T-cell (primary cell): ENCODE measurements around the gene ULK4. TPM values are rescaled to one million over a fixed set of nuclear protein-coding genes. Genes with fewer than 3 reads are reported as not detected.

Experiments used
- ATAC-seq, 4 experiments: fragments of 200-7000 bp in 3 of 4; fragments of 150-1000 bp in 1 of 4; cut with Tn5 transposase; replicated peaks in 1 of 4; 1 replicate in 3 of 4; 2 replicates in 1 of 4; pipeline ENCODE4 v1.10.0; 2021; ENCODE audit warnings: moderate library complexity in 3 of 4, mild to moderate bottlenecking in 2 of 4, moderate number of reproducible peaks in 1 of 4
- CTCF ChIA-PET, 2 donors: fragments of 300-600 bp; sonication (Branson Sonifier 250); formaldehyde crosslinking; loops; one replicate each; lab custom pipeline; 2022; ENCODE audit warnings: antibody characterized with exemption in 2 of 2; lab: Charles Lee
- POLR2A ChIA-PET, 2 donors: fragments of 300-600 bp; sonication (Branson Sonifier 250); formaldehyde crosslinking; loops; one replicate each; lab custom pipeline; 2022; ENCODE audit warnings: antibody characterized with exemption in 2 of 2; lab: Charles Lee
- DNase-seq, 35 experiments: peaks; one replicate each; pipeline versions ENCODE4 v3.0.0 to v3.0.0-alpha.2; 2013 to 2023
- H3K27ac ChIP-seq: one replicate; pipeline ENCODE4 v1.5.1; 2013; ENCODE audit warnings: low read length
- H3K27me3 ChIP-seq, 2 experiments: replicated peaks in 1 of 2; 1 replicate in 1 of 2; 2 replicates in 1 of 2; pipeline versions ENCODE4 v1.6.1 to v1.7.0; 2013; ENCODE audit warnings: low read length in 1 of 2, mixed read lengths in 1 of 2; ENCODE audit not compliant: control insufficient read depth in 2 of 2, insufficient read depth in 2 of 2; ENCODE audit errors: extremely low read depth in 1 of 2
- H3K36me3 ChIP-seq, 2 donors: 1 replicate in 1 of 2; 2 replicates in 1 of 2; pipeline versions ENCODE4 v1.6.1 to v1.7.0; 2013; ENCODE audit warnings: low read length in 1 of 2; ENCODE audit not compliant: control insufficient read depth in 2 of 2, insufficient read depth in 1 of 2; ENCODE audit errors: extremely low read depth in 1 of 2
- H3K4me1 ChIP-seq, 2 experiments: 1 replicate in 1 of 2; 2 replicates in 1 of 2; pipeline versions ENCODE4 v1.6.1 to v1.7.0; 2013; ENCODE audit warnings: low read length in 2 of 2, mixed read lengths in 1 of 2; ENCODE audit not compliant: insufficient read depth in 2 of 2, control insufficient read depth in 1 of 2; ENCODE audit errors: extremely low read depth in 1 of 2
- H3K4me3 ChIP-seq, 2 donors: 1 replicate in 1 of 2; 2 replicates in 1 of 2; pipeline versions ENCODE4 v1.5.1 to v1.7.0; 2013; ENCODE audit warnings: mild to moderate bottlenecking in 2 of 2, low read length in 1 of 2, moderate library complexity in 1 of 2; ENCODE audit not compliant: control insufficient read depth in 1 of 2; ENCODE audit errors: extremely low read depth in 1 of 2
- H3K9me3 ChIP-seq: 2 replicates; pipeline ENCODE4 v1.7.0; 2013
- H3K27ac Mint-ChIP-seq, 2 donors: one replicate each; pipeline ENCODE4 v1.8.0; 2020 to 2021; ENCODE audit warnings: mild to moderate bottlenecking in 2 of 2, mixed read lengths in 2 of 2
- H3K27me3 Mint-ChIP-seq, 2 donors: one replicate each; pipeline ENCODE4 v1.8.0; 2021 to 2022; ENCODE audit warnings: mixed read lengths in 2 of 2
- H3K36me3 Mint-ChIP-seq: one replicate; pipeline ENCODE4 v1.8.0; 2021; ENCODE audit warnings: mixed read lengths
- H3K4me1 Mint-ChIP-seq, 3 donors: one replicate each; pipeline ENCODE4 v1.8.0; 2020 to 2022; ENCODE audit warnings: mixed read lengths in 3 of 3, mild to moderate bottlenecking in 1 of 3
- H3K4me3 Mint-ChIP-seq, 3 donors: one replicate each; pipeline ENCODE4 v1.8.0; 2020 to 2022; ENCODE audit warnings: mild to moderate bottlenecking in 3 of 3, mixed read lengths in 3 of 3, moderate library complexity in 3 of 3
- H3K9me3 Mint-ChIP-seq, 3 donors: one replicate each; pipeline ENCODE4 v1.8.0; 2020 to 2022; ENCODE audit warnings: mixed read lengths in 3 of 3
- WGBS: methylation state at CpG from one replicate; pipeline ENCODE4 v1.1.5; 2013; ENCODE audit warnings: missing lambda C conversion rate; ENCODE audit not compliant: insufficient coverage; 5-methylcytosine and 5-hydroxymethylcytosine counted together
- total RNA-seq, 35 experiments: library from RNA in 6 of 35; stranded (reverse) in 6 of 35; fragments of 120-200 nt in 1 of 35; gene quantifications; one replicate each; pipeline versions ENCODE4 v1.2.1 to v1.2.4 and lab custom pipeline; 2013 to 2026

Gene ULK4
- total RNA-seq, 5 donors from 2014 or later (not counting 1 experiment from before 2014, with no cell fraction given), result 17.5 to 28.2 (median 19.7) TPM

DNA sequence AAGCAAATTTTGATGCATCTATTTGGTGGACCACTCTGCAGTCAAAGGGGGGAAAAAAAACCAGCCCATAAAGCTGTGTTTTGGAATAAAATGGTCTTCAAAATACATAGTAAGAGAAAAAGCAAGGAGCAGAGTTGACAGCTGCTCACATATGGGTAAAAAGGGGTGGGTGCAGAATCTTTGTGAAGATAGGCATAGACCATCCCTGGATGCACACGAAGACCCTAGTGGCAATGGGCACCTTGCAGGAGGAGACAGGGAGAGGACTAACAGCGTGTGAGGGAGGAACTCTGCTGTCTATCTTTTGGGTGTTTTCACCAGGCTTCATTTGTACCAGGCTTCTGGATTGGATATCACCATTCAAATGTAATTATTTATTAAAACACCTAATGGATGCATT is 718.7 kb downstream of the ULK4 start:
- no peak for DNase-seq
- 100% methylated on average over 1 of the region's 2 CpGs for WGBS

DNA sequence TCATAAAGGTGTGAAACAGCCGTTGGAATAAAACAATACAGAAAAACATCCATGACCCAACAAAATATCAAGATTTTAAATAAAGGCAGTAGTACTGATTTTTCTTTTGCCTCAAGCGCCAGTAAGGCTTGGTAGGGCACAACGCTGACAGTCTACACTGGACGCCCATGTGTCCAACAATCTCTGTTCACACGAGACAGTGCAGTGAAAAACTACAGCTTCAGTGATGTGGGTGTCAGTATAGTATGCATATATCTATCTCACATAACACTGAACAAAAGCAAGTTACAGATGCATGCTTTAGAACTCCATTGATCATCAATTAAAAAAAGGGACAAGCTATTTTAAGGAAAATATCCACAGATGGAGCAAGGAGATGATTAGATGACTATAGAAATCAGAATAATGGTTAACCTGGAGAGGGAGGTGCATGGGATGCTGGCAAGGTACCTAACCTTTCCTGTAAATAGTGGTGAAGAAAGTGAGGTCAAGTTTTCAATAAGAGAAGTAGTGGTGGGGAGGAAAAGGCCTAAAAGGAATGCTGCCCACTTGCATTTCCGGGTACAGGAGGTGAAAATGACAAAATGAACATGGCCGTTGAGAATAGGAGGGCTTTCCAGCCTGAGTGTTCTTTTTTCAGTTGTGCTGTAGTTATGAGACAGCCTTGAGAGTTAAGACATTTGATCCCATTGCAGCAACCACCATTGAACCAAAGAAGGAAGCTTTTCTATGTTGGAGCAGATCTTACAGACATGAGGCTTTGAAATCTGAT is 719.9 kb downstream of the ULK4 start:
- H3K9me3 ChIP-seq, result no peaks in the 10 kb centered on the region
- CTCF ChIA-PET, result no interaction called here
- no peaks in the 10 kb centered on the region for H3K9me3 Mint-ChIP-seq
- DNase-seq (no peak), ATAC-seq (no peak)
- H3K4me3 ChIP-seq, result no peak overlapping the region
- H3K4me1 ChIP-seq, result no peaks in the 10 kb centered on the region
- no peak overlapping the region for H3K4me3 Mint-ChIP-seq
- WGBS, result 100% methylated on average over 1 of the region's 7 CpGs
- peaks cover 38% of the 10 kb centered on the region for H3K36me3 Mint-ChIP-seq
- no peak overlapping the region for H3K27ac ChIP-seq
- POLR2A ChIA-PET, result no interaction called here
- H3K36me3 ChIP-seq, result peaks cover 2 to 31% of the 10 kb centered on the region in 2 donors
- H3K27me3 Mint-ChIP-seq, result no peaks in the 10 kb centered on the region
- peak overlapping the region; percentile 12 to 51 for H3K27ac Mint-ChIP-seq
- H3K4me1 Mint-ChIP-seq, result peaks cover 0 to 5% (median 2%) of the 10 kb centered on the region in 3 donors
- no peaks in the 10 kb centered on the region for H3K27me3 ChIP-seq

More for the DNA sequence above, 718.7 kb downstream of the ULK4 start:
- POLR2A ChIA-PET, result no interaction called here
- ATAC-seq, result peak in 1 of 4 experiments; percentile 17
- Histone ChIP-seq H3K4me3 (no peak overlapping the region), H3K4me1 (no peaks in the 10 kb centered on the region), H3K27ac (no peak overlapping the region), H3K36me3 (peaks cover 2 to 19% of the 10 kb centered on the region in 2 donors), H3K27me3 (no peaks in the 10 kb centered on the region), H3K9me3 (no peaks in the 10 kb centered on the region)
- Mint-ChIP-seq H3K27ac (peak overlapping the region; percentile 36 to 37), H3K4me1 (peaks cover 0 to 5% (median 0%) of the 10 kb centered on the region in 3 donors), H3K4me3 (no peak overlapping the region), H3K27me3 (no peaks in the 10 kb centered on the region), H3K36me3 (peaks cover 27% of the 10 kb centered on the region), H3K9me3 (no peaks in the 10 kb centered on the region)
- CTCF ChIA-PET, result no interaction called here

DNA sequence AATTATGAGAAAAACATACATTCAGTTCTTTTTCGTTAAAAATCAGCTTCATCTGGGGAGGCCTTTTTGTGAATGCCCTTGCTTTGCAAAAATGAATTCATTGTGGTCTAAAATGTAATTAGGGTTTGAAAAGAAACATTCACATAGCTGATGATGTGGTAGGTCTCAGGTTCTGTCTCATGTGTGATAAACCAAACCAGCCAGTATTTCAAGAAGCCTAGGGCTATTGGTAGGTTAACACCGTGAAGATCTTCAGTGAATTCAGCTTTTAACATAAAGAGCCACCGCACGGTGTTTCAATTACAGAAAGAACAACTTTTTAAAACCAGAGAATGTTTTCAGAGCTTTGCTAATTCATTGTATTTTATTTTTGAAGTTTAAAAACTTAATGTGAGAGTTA is 720.7 kb downstream of the ULK4 start:
- H3K27me3 ChIP-seq, result no peaks in the 10 kb centered on the region
- DNase-seq (no peak), ATAC-seq (no peak)
- CTCF ChIA-PET, result no interaction called here
- H3K4me1 Mint-ChIP-seq, result peaks cover 0 to 5% (median 2%) of the 10 kb centered on the region in 3 donors
- H3K9me3 Mint-ChIP-seq, result no peaks in the 10 kb centered on the region
- no peak overlapping the region for H3K4me3 ChIP-seq
- peaks cover 2 to 38% of the 10 kb centered on the region in 2 donors for H3K36me3 ChIP-seq
- no peaks in the 10 kb centered on the region for H3K9me3 ChIP-seq
- H3K4me3 Mint-ChIP-seq, result no peak overlapping the region
- H3K27me3 Mint-ChIP-seq, result no peaks in the 10 kb centered on the region
- H3K27ac Mint-ChIP-seq, result peak overlapping the region in 1 of 2 donors; percentile 66
- H3K4me1 ChIP-seq, result no peaks in the 10 kb centered on the region
- peaks cover 43% of the 10 kb centered on the region for H3K36me3 Mint-ChIP-seq
- 100% methylated on average over 1 of the region's 4 CpGs for WGBS
- POLR2A ChIA-PET, result interaction anchor here in 1 of 2 donors (0.6 kb wide), 1 partner anchor 1894 kb away, joined by 4 read pairs; no protein-coding TSS in a partner anchor
- no peak overlapping the region for H3K27ac ChIP-seq

DNA sequence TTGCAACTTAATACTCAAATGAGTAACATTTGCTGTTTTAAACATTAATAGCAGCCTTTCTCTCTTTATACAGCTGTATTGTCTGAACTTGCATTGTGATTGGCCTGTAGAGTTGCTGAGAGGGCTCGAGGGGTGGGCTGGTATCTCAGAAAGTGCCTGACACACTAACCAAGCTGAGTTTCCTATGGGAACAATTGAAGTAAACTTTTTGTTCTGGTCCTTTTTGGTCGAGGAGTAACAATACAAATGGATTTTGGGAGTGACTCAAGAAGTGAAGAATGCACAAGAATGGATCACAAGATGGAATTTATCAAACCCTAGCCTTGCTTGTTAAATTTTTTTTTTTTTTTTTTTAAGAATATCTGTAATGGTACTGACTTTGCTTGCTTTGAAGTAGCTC is 722.3 kb downstream of the ULK4 start:
- Mint-ChIP-seq H3K27me3 (no peaks in the 10 kb centered on the region), H3K36me3 (peaks cover 54% of the 10 kb centered on the region), H3K4me1 (peaks cover 0 to 5% (median 2%) of the 10 kb centered on the region in 3 donors), H3K9me3 (no peaks in the 10 kb centered on the region), H3K27ac (no peak overlapping the region), H3K4me3 (no peak overlapping the region)
- no peaks in the 10 kb centered on the region for H3K9me3 ChIP-seq
- no peaks in the 10 kb centered on the region for H3K27me3 ChIP-seq
- H3K4me1 ChIP-seq, result no peaks in the 10 kb centered on the region
- 100% methylated on average over 1 of the region's 2 CpGs for WGBS
- DNase-seq, result no peak
- no peak for ATAC-seq
- H3K36me3 ChIP-seq, result peaks cover 2 to 53% of the 10 kb centered on the region in 2 donors
- POLR2A ChIA-PET, result interaction anchor here in 1 of 2 donors (0.6 kb wide), 2 partner anchors 41 to 779 kb away, joined by 3 to 6 read pairs; no protein-coding TSS in a partner anchor
- H3K27ac ChIP-seq, result no peak overlapping the region
- no peak overlapping the region for H3K4me3 ChIP-seq
- CTCF ChIA-PET, result interaction anchor here in 1 of 2 donors (0.6 to 0.7 kb wide), 2 partner anchors 24 to 180 kb away, joined by 3 to 4 read pairs; no protein-coding TSS in a partner anchor

DNA sequence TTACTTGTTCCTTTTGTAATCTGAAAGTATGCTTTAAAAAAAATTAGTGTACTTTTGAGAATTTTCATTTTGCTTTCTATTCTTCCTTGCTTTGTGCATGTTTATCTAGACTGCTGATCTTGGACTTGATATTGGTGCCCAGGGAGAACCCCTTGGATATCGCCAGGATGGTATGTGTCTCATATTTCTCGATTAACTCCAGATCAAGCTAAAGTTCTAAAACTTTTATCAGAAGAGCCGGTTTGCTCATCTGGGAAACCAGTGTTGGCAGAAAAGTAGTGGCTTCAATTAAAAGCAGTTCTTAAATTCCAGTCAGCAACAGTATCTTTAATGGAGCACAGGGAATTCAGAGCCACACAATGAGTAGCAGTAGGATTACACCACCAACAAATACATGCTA is 724.0 kb downstream of the ULK4 start:
- Mint-ChIP-seq H3K4me3 (no peak overlapping the region), H3K36me3 (peaks cover 68% of the 10 kb centered on the region), H3K9me3 (no peaks in the 10 kb centered on the region), H3K27ac (peak overlapping the region; percentile 18 to 29), H3K4me1 (peaks cover 0 to 5% (median 2%) of the 10 kb centered on the region in 3 donors), H3K27me3 (no peaks in the 10 kb centered on the region)
- Histone ChIP-seq H3K27ac (no peak overlapping the region), H3K27me3 (no peaks in the 10 kb centered on the region), H3K9me3 (no peaks in the 10 kb centered on the region), H3K4me1 (no peaks in the 10 kb centered on the region), H3K4me3 (no peak overlapping the region), H3K36me3 (peaks cover 6 to 70% of the 10 kb centered on the region in 2 donors)
- WGBS, result no CpG with 5 or more reads among the region's 3 CpGs
- DNase-seq (no peak), ATAC-seq (no peak)
- CTCF ChIA-PET, result interaction anchor here in 1 of 2 donors (0.5 kb wide), 1 partner anchor 19 kb away, joined by 3 read pairs; no protein-coding TSS in a partner anchor
- POLR2A ChIA-PET, result no interaction called here

DNA sequence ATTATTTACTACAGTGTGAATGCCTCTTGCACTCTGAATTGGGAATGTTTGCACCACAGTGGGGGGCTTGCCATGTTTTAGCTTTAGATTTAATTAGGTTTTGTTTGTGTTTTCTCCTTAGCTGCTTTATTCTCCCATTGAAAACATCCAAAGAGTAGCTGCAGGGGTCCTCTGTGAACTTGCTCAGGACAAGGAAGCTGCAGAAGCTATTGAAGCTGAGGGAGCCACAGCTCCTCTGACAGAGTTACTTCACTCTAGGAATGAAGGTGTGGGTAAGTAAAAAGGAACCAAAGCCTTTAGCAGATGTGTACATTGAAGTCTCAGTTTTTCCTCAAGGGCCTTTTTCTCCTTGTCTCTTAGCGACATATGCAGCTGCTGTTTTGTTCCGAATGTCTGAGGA is 725.7 kb downstream of the ULK4 start:
- DNase-seq (no peak), ATAC-seq (no peak)
- Mint-ChIP-seq H3K36me3 (peaks cover 72% of the 10 kb centered on the region), H3K27ac (no peak overlapping the region), H3K27me3 (no peaks in the 10 kb centered on the region), H3K4me1 (peaks cover 0 to 5% (median 2%) of the 10 kb centered on the region in 3 donors), H3K9me3 (no peaks in the 10 kb centered on the region), H3K4me3 (no peak overlapping the region)
- CTCF ChIA-PET, result interaction anchor here (0.7 to 1.6 kb wide), 2 partner anchors 16 to 17 kb away, joined by 3 to 4 read pairs; no protein-coding TSS in a partner anchor
- no CpG with 5 or more reads among the region's 2 CpGs for WGBS
- Histone ChIP-seq H3K27ac (no peak overlapping the region), H3K4me1 (no peaks in the 10 kb centered on the region), H3K27me3 (no peaks in the 10 kb centered on the region), H3K36me3 (peaks cover 4 to 84% of the 10 kb centered on the region in 2 donors), H3K9me3 (no peaks in the 10 kb centered on the region), H3K4me3 (no peak overlapping the region)
- POLR2A ChIA-PET, result no interaction called here
